GM18508 (cell line): ENCODE data around the gene TFDP2.
"Not testable (repeated sequence)": the region's sequence is repeated elsewhere in the genome, so short reads cannot be mapped to it uniquely, and the experiment has no call there.

Experiments used
- ATAC-seq: cut with Tn5 transposase; IDR thresholded peaks from one replicate; pipeline ENCODE4 v1.9.1; 2021; ENCODE audit warnings: moderate number of reproducible peaks; ENCODE audit not compliant: insufficient read depth, unreplicated experiment

The TFDP2 gene

DNA sequence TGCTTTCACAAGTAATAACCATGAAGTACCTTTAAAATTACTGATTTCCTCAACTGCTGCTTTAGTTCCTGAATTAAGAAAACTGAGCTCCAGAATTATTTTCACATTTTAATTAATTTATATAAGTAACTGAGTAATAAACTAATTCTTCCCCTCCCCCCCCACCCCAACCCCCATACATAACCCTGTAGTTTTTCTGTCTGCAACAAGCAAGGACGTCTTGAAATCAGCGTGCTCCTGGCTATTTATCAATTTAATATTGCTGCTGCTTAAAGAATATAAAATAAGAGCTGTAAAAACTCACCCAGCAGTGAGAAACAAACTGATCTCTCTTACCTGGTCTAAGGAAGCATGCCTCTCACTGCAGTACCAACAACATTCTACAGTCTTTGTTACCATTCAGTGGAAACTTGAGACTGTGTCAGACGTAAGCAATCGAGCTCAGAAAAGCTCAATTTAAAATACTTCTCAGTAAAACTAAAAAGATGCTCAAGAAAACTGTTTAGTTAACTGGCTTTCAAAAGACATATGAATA is 121.0 kb downstream of the TFDP2 start:
- ATAC-seq = no peak

DNA sequence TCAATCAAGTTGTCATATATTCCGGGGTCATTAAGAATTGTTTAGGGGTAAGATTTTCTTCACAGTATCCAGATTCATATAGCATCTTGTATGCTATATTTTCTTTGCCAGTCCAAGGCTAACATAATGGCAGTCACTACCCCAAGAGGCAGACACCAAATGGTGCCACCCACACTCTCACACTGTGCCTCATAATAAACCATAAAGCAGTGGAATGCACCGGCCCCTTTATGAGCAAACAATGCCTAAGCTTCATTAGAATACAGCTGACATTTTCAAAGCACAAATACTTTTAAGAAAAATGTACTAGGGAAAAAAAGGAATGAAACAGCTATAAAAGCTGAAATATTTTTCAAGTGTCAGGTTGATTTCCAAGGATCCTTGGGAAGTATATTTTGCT is 121.6 kb downstream of the TFDP2 start:
- ATAC-seq = no peak

DNA sequence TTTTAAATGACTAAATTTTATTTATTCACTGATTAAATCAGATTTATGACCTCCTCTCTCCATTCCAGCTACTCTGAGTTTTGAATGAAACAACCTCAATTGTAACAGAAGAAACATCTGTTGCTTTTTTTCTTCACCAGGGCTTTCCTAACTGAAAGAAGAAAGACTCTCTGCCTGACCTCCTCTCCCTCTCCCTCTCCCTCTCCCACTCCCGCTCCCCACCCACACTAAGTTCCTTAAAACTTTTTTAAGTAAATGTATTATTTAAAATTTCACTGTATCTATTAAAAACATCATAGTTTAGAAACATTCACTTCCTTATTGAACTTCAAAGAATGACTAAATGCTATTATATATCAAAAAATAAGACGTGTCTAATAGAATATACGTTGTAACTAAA is 122.0 kb downstream of the TFDP2 start:
- no peak for ATAC-seq

DNA sequence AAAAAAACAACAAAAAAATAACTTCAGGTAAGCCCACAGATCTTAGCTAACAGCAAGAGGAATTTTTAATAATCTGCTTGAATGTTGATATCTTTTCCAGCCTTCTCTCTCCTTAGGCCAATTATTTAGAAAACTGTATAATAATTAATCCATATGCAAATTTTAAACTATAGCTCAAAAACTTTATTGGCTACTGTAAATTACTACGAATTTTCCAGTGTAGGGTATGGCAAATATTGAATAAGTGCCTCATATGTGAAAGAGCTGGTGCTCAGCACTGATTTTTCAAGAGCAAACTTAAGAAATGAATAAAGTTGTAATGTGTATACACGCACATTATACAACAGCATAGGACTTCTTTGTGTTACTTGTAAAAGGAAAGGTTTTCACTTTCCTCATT is 123.0 kb downstream of the TFDP2 start:
- no peak for ATAC-seq

DNA sequence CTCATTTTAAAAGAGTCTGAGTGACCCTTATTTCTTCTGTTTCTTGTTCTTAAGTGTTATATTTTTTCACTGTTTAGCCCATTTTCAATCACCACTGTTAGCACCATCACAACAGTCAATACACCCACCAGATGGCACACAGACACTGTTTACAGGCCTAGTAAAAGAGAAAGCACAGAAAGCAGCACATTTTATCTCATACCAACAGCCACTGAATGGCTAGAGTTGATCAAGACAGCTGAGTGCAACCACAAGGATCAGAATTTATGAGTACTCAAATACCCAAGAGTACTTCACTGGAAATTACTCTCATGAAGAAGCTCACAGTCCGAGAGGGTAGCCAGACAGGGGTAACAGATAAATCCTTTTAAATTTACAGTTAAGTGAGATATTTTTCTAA is 127.0 kb downstream of the TFDP2 start:
- peak; percentile 55 for ATAC-seq

DNA sequence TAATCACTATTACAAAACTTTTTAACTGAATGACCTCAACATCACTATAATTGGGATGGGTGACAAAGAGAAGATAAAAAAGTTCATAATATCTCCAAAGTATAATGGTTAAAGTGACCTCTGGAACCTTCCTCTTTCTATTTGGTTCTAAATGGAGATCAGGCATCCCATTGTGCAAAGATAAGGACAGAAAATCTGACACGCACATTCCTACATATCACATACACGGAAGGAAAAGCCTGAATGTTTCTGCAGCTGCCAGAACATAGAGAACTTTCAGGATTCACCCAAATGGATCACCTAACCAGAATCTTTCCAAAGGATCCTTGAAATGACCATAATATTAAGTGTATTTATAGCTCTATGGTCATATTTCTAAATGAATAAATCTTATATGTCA is 128.2 kb downstream of the TFDP2 start:
- ATAC-seq = no peak

DNA sequence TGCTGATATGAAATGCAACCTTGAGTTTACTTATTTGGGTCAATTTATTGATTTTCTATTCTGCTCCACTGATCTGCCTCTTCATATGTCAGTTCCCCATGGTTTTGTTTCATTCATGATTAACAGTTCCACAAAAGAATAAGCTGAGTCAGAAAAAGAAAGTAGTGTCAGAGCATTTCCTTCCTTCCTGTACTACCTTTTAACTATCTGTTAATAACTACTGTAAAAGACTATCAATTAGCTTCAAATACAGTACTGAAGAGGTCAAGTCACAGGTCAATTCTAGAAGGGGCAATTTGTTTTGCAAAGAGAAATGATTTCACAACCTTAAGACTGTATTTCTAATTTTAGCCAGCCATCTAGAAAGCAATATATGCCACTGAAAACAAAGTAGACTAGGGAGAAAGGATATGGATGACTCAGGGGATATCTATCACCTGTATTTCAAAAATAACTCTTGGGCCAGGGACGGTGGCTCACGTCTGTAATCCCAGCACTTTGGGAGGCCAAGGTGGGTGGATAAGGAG is 129.5 kb downstream of the TFDP2 start:
- ATAC-seq = peak; percentile 78

DNA sequence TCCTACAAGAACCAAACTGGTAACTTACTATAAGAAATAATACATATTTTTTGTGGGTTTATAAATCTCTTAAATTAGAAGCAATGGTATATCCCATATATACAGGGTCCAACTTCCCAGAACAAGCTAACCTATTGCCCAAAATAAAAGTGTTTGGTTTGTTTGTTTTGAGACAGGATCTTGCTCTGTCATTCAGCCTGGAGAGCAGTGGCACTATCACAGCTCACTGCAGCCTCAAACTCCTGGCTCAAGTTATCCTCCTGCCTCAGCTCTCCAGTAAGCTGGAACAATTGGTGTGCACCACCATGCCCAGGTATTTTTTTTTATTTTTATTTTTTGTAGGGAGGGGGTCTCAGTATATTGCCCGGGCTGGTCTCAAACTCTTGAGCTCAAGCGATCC is 135.4 kb downstream of the TFDP2 start:
- no peak for ATAC-seq

DNA sequence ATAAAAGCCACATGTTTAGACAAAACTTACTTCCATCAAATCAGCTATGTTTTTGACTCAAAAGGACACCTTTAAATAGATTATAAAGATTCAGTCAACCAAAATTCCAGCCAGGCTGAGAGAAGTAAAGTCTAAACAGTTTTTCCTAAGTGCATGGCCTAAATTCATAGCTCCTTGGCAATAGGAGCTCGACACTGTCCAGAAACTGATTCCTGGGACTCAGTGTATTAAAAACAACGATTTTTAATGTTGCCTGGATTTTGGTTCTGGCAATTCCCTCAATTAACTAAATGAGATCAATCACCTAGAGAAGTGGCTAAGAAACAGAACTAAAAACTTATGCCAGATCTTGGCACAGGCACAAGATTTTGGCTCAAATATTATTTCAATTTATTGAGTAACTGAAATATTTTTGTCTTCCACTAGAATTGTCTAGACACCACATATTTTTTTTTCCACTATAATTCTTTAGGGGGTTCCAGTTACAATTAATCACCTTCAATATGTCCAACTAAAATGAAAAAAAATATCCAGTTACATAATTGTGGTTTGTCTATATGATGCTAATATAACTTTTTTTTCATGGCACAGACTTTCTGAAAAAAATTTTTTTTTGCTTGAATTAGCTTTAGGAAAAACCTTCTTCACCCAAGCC is 135.9 kb downstream of the TFDP2 start:
- ATAC-seq = no peak

DNA sequence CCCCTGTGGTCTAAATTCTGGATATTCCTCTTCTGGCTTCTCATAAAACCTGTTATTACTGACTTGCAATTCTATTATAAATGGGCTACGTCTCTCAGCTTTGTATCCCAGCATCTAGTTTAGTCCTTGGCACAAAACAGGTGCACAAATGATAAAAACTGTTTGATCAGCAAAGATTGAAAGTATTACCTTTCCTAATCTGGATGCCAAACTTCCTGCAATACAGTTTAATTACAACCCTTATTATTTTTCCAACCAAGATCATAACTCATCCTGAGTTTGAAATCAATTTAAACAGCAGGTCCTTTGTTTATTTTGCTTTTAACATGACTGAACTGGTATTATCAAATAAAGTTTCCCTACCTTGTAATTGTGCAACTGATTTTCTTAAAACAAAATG is 140.3 kb downstream of the TFDP2 start:
- ATAC-seq = no peak

DNA sequence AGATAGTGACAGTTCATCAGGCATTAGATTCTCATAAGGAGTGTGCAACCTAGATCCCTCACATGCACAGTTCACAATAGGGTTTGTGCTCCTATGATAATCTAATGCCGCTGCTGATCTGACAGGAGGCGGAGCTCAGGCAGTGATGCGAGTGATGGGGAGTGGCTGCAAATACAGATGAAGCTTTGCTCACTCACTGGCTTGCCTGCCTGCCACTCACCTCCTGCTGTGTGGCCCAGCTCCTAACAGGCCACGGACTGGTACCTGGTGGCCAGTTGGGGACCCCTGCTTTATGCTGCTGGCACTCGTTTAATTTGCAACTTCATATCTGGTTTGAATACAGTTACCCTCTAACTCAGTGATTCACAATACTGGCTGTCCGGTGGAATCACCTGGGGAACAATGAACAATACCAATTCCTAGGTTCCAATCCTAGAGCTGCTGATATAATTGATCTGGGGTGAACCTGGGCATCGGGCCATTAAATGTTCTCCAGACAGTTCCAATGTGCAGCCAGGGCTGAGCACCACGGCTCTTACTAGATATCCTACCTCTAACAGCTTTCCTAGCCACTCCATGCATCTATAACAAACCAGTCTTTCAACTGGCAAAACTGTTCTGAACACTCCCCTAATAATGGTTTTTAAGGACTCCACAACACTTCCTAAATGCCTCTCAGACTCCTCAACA is 141.5 kb downstream of the TFDP2 start:
- no peak for ATAC-seq

DNA sequence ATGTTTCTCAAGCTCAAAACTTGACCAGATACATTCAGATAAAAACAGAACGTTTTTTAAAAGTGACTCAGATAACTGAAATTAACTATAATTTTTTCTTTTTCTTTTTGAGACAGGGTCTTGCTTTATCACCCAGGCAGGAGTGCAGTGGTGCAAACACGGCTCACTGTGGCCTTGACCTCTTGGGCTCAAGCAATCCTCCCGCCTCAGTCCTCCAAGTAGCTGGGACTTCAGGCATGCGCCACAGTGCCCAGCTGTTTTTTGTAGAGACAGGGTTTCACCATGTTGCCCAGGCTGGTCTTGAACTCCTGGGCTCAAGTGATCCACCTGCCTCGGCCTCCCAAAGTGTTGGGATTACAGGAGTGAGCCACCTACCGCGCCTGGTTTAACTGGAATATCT is 144.4 kb downstream of the TFDP2 start:
- ATAC-seq = not testable (repeated sequence)

DNA sequence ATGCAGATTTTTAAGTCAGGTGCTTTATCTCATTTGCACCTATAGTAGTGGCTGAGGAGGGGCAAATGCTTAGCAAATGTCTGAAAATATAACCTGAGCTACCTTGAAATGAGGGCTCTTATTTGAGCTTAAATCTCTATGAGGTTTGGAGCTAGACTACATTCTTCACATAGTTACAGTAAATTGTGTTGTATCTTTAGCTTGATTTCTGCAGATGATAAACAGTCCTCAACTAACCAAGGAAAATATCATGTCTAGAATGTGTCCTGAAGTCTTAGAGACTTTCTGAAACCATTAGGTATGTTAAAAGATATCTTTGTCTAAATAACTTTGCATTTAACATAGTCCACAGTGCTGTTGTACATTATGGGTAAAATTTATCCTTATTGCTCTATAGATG is 145.3 kb downstream of the TFDP2 start:
- ATAC-seq = no peak

DNA sequence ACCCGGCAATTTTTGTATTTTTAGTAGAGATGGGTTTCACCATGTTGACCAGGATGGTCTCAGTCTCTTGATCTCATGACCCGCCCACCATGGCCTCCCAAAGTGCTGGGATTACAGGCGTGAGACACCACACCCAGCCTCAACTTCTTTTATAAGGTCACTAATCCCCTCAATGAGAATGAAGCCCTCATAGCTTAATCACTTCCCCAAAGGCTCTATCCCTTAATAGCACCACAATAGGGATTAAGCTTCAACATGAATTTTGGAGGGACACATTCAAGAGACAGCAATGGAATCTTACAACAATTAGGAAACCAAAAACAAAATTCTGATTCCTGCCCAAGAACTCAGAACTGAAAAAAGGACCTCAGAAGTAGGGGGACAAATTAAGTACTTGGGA is 146.1 kb downstream of the TFDP2 start:
- no peak for ATAC-seq

DNA sequence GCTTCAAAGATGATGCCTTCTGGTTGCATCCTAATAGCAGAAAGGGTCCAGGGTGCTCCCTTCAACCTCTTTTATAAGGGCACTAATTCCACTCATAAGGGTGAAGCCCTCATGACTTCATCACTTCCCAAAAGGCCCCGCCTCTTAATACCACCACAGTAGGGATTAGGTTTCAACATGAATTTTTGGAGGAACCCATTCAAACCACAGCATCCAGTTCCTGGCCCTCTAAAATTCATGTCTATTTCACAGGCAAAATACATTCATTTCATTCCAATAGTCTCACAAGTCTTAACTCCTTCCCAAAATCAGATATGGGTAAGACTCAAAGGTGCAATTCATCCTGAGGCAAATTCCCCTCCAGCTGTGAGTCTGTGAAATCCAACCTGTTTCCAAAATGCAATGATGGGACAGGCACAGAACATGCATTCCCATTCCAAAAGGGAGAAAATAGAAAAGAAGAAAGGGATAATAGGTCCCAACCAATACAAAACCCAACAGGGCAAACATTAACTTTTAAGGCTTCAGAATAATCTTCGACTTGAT is 148.9 kb downstream of the TFDP2 start:
- no peak for ATAC-seq

DNA sequence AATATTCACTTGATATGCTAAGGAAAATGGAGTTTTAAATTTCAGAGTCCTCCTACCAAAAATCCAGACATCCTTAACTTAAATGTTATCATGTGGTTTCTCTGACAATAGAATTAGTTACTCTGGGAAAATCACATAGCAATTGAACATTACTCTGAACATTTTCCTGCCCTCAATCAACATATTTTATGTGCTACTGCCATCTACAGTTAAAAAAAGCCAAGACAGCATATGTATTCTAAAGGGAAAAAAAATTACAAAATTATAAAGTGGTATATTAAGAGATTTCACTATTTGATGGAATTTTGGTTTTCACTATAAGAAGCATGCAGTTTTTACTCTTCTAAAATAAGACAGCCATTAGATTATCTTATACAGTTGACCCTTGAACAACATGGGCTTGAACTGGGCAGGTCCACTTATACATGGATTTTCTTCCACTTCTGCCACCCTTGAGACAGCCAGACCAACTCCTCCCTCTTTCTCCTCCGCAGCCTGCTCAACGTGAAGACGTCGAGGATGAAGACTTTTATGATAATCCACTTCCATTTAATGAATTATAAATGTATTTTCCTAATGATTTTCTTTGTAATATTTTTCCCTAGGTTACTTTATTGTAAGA is 150.6 kb downstream of the TFDP2 start:
- ATAC-seq = no peak

DNA sequence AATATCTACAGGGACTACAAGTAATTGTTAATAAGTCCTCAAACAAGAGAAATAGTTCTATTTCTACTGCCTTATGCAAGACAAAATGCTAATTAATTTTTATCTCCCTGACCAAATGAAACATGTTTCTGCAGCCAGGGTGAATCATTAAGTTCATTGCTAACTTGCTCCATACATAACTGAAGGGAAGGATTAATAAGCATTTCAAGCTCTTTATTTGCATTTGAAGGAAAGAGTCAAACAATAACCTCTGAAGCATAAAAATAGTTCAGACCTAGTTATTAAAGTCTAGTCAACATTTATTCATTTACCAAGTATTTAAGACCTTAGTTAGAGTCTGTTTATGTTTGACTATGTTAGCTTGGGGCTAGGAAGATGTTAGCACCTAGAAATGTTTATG is 152.9 kb downstream of the TFDP2 start:
- no peak for ATAC-seq

DNA sequence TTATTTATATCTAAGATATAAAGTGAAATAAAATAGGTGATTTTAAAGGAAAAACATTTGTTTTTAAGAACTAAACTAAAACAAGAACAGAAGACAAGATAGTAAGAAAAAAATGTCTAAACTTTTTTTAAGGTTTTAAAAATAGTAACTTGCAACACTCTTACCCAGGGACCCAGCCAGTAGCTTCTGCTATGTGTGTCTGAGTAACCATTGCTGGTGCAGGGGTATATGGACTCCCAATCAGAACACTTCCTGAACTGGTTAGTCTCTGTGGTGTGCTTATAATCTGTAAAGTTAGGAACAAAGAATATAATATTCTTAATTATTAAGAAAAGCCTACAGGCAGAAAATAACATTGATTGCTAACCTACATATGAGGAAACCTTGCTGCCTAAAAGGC is 154.5 kb downstream of the TFDP2 start:
- ATAC-seq = no peak

DNA sequence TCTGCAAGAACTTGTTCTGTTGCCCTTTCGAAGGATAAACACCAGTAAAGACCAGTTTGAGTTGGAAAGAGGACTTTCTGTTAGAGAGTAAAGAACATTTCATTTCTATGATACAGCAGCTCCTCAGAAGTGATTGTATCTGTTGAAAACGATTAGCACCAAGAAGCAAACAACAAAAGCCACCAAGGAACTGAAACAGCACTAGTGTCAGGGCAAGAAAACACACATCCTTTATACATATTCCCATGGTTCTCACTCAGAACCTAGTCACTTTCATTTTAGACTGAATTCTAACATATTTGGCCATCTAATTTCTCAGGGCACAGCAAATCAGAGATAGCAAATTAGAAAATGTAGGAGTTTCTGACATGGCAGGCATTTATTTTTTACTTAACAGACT is 156.8 kb downstream of the TFDP2 start:
- ATAC-seq = no peak

DNA sequence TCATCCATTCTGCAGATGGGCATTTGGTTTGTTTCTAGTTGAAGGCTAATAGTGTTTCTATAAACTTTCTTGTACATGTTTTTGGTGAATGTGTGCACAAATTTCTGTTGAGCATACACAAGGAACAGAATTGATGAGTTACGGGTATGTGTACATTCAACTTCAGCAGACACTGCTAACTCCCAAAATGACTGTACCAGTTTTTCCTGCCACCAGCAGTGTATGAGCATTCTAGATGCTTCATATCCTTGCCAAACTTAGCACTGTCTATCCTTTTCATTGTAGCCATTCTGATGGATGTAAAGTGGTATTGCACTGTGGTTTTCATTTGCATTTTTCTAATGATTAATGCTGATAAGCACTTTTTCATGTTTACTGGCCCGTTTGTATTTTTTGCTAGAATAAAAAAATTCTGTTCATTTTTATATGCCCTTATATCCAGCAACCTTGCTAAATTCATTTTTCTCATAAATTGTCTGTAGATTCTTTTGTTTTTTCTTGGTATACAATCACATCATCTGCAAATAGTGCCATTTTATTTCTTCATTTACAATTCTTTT is 162.7 kb downstream of the TFDP2 start:
- ATAC-seq = no peak

DNA sequence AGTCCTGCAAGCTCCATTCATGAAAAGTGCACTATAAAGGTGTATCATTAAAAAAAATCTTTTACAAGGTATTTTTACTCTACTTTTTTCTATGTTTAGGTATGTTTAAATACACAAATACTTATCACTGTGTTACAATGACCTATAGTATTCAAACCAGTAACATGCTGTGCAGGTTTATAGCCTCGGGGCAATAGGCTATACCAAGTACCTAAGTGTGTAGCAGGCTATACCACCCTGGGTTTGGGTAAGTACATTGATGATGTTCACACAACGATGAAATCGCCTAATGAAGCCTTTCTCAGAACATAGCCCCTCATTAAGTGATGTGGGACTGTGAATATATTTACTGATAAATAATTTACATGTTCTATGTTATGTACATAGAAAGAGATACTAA is 168.3 kb downstream of the TFDP2 start:
- ATAC-seq = no peak
